Transverse colon (tissue), 4 donors: ENCODE data around the gene SYCE3. TPM values are rescaled to one million over a fixed set of nuclear protein-coding genes. Genes with fewer than 3 reads are reported as not detected.

Experiments used
- DNase-seq: peaks from one replicate; pipeline ENCODE4 v3.0.0-alpha.2; 2019
- H3K27ac ChIP-seq, 4 donors: fragments of 200-600 bp; sonication (generic); 2 replicates each; pipeline ENCODE4 v1.5.1; 2016 to 2018; ENCODE audit warnings: inconsistent platforms in 4 of 4
- H3K27me3 ChIP-seq: fragments of 200-600 bp; sonication (generic); 2 replicates; pipeline ENCODE4 v1.5.1; 2017; ENCODE audit warnings: inconsistent platforms
- H3K36me3 ChIP-seq, 4 donors: fragments of 200-600 bp; sonication (generic); 2 replicates each; pipeline ENCODE4 v1.5.1; 2017 to 2019; ENCODE audit warnings: inconsistent platforms in 4 of 4
- H3K4me1 ChIP-seq, 4 donors: fragments of 200-600 bp; sonication (generic); 2 replicates each; pipeline ENCODE4 v1.5.1; 2017 to 2020; ENCODE audit warnings: inconsistent platforms in 4 of 4
- H3K4me3 ChIP-seq, 4 donors: fragments of 200-600 bp; sonication (generic); 1 replicate in 1 of 4; 2 replicates in 3 of 4; pipeline versions ENCODE4 v1.5.1 to v1.6.1; 2017 to 2019; ENCODE audit warnings: inconsistent platforms in 4 of 4
- H3K9me3 ChIP-seq, 2 donors: fragments of 200-600 bp; sonication (generic); 2 replicates each; pipeline ENCODE4 v1.5.1; 2017 to 2019; ENCODE audit warnings: inconsistent platforms in 2 of 2
- EP300 ChIP-seq: sonication (generic); formaldehyde crosslinking; IDR thresholded peaks from one replicate; pipeline ENCODE4 v1.6.1; 2017; ENCODE audit warnings: antibody characterized with exemption, low read depth
- POLR2A ChIP-seq: fragments of 450-650 bp; IDR thresholded peaks from one replicate; pipeline ENCODE4 v1.6.1; 2016; ENCODE audit warnings: antibody characterized with exemption, mild to moderate bottlenecking, moderate library complexity
- POLR2AphosphoS5 ChIP-seq, 3 donors: sonication (generic); formaldehyde crosslinking; IDR thresholded peaks; one replicate each; pipeline ENCODE4 v1.6.1; 2016; ENCODE audit warnings: antibody characterized with exemption in 3 of 3
- WGBS, 2 donors: methylation state at CpG; one replicate each; pipeline ENCODE4 v1.1.5; 2018; ENCODE audit warnings: low coverage in 1 of 2; 5-methylcytosine and 5-hydroxymethylcytosine counted together
- in situ Hi-C, 4 donors: fragments of 200-750 bp; cut with MboI; loops; one replicate each; pipeline versions ENCODE4 v1.15.0 to v1.15.1; 2017; ENCODE audit warnings: low sequenced_read_pairs in 3 of 4, low pct_ligation_motif_present in 1 of 4, low pct_unique_long_range_greater_than_20kb in 1 of 4
- intact Hi-C: fragments of 100-400 bp; cut with DNase I; formaldehyde crosslinking; loops from one replicate; pipeline ENCODE4 v1.15.1; 2023; ENCODE audit warnings: low total_unique reads
- total RNA-seq, 4 donors: library from RNA; depleted of rRNA; stranded (reverse); fragments of >200 nt; gene quantifications; one replicate each; pipeline ENCODE4 v1.1.0, GENCODE V29; 2016
- TF ChIP-seq, protein P1 (sequence below), 5 experiments: fragments of 200-600 bp in 3 of 5; fragments of 450-650 bp in 2 of 5; sonication (generic) in 3 of 5; IDR thresholded peaks; 1 replicate in 2 of 5; 2 replicates in 3 of 5; pipeline ENCODE4 v1.5.1; 2016 to 2017; ENCODE audit warnings: antibody characterized with exemption in 5 of 5, inconsistent platforms in 3 of 5, mild to moderate bottlenecking in 2 of 5, moderate library complexity in 1 of 5

Gene SYCE3
- total RNA-seq, 4 donors from 2014 or later = not detected

DNA sequence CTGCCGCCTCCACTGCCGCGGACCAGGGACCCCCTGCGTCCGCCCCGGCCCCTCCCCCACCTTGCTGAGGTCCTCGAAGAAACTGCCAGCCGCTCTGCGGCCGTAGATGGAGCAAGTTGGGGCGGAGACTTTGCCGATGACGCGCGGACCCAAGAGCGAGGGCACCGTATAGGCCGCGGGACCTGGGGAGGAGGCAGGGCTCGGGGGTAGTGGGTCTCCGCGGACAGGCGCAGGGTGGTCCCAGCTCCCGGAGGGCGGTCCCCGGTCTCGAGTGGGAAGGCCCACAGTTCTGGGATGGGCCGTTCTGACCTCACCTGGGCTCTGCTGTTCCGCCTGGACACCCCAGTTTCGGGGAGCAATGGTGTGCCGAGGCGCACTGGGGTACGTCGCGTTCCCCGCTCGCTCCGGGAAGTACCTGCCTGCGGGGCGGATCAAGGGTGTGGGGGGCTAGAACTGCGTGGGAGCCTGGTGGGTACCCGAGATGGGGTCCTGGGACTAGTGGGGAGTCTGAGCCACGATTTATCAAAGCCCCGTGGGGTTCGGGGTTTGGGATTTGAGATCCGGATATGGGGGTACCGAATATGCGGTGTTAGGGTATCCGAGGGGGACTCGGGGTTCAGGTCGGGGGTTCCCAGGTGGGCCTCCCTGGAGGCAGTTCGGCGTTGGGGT lies 31.7 kb downstream of the SYCE3 start:
- Histone ChIP-seq H3K27ac (peak overlapping the region; percentile 94 to 99 (median 96)), H3K4me1 (peaks cover 12 to 66% (median 39%) of the 10 kb centered on the region in 4 donors), H3K9me3 (no peaks in the 10 kb centered on the region), H3K4me3 (peak overlapping the region; percentile 42 to 60 (median 53)), H3K27me3 (peaks cover 13% of the 10 kb centered on the region), H3K36me3 (no peaks in the 10 kb centered on the region)
- WGBS, 2 donors = 3% methylated on average over 50 of the region's 53 CpGs; no CpG with 5 or more reads in 1 of the 2 donors
- TF ChIP-seq, protein P1, sequence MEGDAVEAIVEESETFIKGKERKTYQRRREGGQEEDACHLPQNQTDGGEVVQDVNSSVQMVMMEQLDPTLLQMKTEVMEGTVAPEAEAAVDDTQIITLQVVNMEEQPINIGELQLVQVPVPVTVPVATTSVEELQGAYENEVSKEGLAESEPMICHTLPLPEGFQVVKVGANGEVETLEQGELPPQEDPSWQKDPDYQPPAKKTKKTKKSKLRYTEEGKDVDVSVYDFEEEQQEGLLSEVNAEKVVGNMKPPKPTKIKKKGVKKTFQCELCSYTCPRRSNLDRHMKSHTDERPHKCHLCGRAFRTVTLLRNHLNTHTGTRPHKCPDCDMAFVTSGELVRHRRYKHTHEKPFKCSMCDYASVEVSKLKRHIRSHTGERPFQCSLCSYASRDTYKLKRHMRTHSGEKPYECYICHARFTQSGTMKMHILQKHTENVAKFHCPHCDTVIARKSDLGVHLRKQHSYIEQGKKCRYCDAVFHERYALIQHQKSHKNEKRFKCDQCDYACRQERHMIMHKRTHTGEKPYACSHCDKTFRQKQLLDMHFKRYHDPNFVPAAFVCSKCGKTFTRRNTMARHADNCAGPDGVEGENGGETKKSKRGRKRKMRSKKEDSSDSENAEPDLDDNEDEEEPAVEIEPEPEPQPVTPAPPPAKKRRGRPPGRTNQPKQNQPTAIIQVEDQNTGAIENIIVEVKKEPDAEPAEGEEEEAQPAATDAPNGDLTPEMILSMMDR (IDR thresholded peaks at IDR 0.05) = no peak
- no peak for TF ChIP-seq EP300
- peak; percentile 87 to 91 (median 91) for TF ChIP-seq POLR2AphosphoS5 (IDR thresholded peaks at IDR 0.05)
- peak; percentile 85 for TF ChIP-seq POLR2A
- in situ Hi-C loops = no loop called here
- intact Hi-C loops = no loop called here
- peak; percentile 93 for DNase-seq

- peaks cover 12 to 66% (median 39%) of the 10 kb centered on the region in 4 donors for H3K4me1 ChIP-seq
- H3K4me3 ChIP-seq = peak overlapping the region; percentile 42 to 60 (median 53)
- in situ Hi-C loops (no loop called here), intact Hi-C loops (no loop called here)
- TF ChIP-seq, protein P1 (IDR thresholded peaks at IDR 0.05) = no peak
- no peak for TF ChIP-seq POLR2AphosphoS5 (IDR thresholded peaks at IDR 0.05)
- no peak for TF ChIP-seq EP300
- no peak for TF ChIP-seq POLR2A
- H3K27me3 ChIP-seq = peaks cover 13% of the 10 kb centered on the region
- DNase-seq = no peak
- peak overlapping the region; percentile 94 to 99 (median 96) for H3K27ac ChIP-seq
- 5% methylated on average over 13 of the region's 21 CpGs; no CpG with 5 or more reads in 1 of the 2 donors for WGBS, 2 donors
- no peaks in the 10 kb centered on the region for H3K36me3 ChIP-seq
- no peaks in the 10 kb centered on the region for H3K9me3 ChIP-seq
These were observed 32.2 kb downstream of the SYCE3 start for GRCh38 chr22:50530580-50530876.

DNA sequence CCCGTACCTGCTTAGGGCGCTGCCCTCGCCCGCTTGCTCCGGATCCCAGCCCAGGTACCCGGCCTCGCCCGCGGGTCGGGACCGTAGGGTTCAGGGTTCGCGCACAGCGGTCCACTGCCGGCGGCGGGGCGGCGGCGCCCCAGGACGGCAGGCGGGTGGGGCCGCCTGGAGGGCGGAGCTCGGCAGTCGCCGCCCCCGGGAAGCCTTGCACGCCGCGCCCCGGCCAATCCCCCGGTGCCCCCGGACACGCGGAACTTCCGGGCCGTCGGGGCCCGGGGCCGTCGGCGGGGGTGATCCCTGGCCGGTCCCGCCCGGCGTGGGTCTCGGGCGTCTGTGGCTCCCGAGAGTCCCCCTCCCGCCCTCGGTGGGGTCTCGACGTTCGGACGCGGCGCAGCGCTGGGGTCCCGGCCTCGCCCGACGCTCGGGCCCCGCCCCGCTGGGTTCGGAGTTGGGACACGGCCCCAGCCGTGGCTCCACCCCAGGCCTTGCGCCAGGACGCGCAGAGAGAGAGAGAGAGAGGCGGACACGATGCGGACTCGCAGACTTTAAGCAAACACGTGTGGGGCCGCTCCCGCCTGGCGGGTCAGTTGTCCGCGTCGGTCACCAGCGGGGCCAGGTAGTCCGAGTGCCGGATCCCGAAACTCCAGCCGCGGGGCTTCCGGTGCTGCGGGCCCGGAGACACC lies 32.7 kb downstream of the SYCE3 start, which contains the start of gene TYMP:
Gene TYMP, minus strand, starts transcription at position 116 of the 683 bp plus-strand sequence. CDS start 303 bp downstream, outside the sequence.
- peak; percentile 90 for DNase-seq
- Histone ChIP-seq H3K4me1 (peaks cover 12 to 66% (median 41%) of the 10 kb centered on the region in 4 donors), H3K36me3 (no peaks in the 10 kb centered on the region), H3K27ac (peak within 1 kb of the TSS; percentile 94 to 99 (median 96)), H3K27me3 (peaks cover 13% of the 10 kb centered on the region), H3K9me3 (no peaks in the 10 kb centered on the region), H3K4me3 (peak within 1 kb of the TSS; percentile 42 to 60 (median 53))
- 0% methylated on average over 22 of the region's 92 CpGs; no CpG with 5 or more reads in 1 of the 2 donors for WGBS, 2 donors
- intact Hi-C loops = no loop called here
- TF ChIP-seq EP300 (no peak), POLR2A (peak; percentile 75), POLR2AphosphoS5 (IDR thresholded peaks at IDR 0.05) (peak; percentile 76 to 93 (median 90))
- TF ChIP-seq, protein P1 (IDR thresholded peaks at IDR 0.05) = no peak
- in situ Hi-C loops = no loop called here

- no peak for DNase-seq
- Histone ChIP-seq H3K4me3 (peak overlapping the region; percentile 20 to 60 (median 45)), H3K4me1 (peaks cover 14 to 69% (median 47%) of the 10 kb centered on the region in 4 donors), H3K27me3 (peaks cover 11% of the 10 kb centered on the region), H3K9me3 (no peaks in the 10 kb centered on the region), H3K36me3 (no peaks in the 10 kb centered on the region), H3K27ac (peak overlapping the region; percentile 94 to 99 (median 96))
- in situ Hi-C loops (no loop called here), intact Hi-C loops (no loop called here)
- 21% methylated on average over 50 of the region's 50 CpGs; no CpG with 5 or more reads in 1 of the 2 donors for WGBS, 2 donors
- TF ChIP-seq POLR2AphosphoS5 (IDR thresholded peaks at IDR 0.05) (no peak), POLR2A (peak; percentile 27)
These were observed 33.3 kb downstream of the SYCE3 start for GRCh38 chr22:50529416-50529896.
